Bone marrow (tissue), 2 donors: ENCODE measurements around the gene NACAD.
"Not testable (repeated sequence)": the region's sequence is repeated elsewhere in the genome, so short reads cannot be mapped to it uniquely, and the experiment has no call there.

Experiments used
- DNase-seq, 2 donors: peaks; one replicate each; lab custom pipeline; 2025; lab: John Stamatoyannopoulos, UW

NACAD gene

DNA sequence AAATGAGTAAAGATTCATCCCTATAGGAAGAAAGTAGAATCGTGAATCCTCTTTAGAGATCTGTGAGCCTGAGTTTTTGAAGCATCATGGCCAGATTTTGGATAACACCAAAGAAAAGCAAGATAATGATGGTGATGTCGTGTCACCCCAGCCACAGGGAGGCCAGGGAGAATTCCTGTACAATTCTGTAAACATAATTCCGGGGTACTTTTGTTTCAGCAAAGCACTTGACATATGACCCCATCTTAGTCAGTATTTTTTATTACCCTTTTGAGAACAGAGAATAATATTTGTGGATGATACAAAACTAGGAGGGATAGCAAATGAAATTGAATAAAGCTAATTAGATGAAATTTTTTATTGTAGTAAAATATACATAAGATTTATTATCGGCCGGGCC, 33.8 kb downstream of the NACAD start:
- no peak for DNase-seq

DNA sequence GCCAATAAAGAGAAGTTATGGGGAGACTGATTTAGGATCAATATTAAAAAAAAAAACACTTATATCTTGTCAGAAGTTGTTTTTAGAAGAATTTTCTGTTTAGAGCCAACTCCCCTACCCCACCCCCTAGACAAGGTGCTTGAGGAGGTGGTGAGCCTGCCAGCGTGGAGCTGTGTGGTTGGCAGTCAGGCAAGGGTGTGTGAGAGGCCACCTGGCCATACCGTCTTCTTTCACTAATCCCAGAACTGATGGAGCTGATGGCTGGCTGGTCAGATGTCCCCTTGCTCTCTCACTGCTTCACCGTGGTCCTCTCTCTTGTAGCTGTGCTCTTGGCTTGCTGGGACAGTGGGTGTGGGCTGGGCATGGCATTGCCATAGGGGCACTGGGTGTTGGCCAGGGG, 34.3 kb downstream of the NACAD start:
- no peak for DNase-seq

DNA sequence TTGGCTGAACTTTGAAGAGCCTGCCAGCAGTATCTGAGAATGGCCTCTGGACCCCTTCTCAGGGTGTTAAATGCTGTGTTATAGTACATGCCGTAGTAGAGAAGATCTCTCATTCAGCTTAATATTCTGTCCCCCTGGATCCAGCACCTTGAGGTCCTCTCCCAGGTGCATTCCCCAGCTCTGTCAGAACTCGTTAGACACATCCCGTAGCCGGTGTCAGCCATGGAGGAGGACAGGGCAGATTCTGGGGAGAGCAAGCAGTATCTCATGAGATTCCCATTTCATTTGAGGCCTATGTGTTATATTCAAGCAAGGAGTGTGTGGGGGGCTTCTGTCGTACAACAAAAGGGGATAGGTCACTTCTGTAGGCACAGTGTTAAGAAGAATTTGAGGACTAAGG, 34.8 kb downstream of the NACAD start:
- no peak for DNase-seq

DNA sequence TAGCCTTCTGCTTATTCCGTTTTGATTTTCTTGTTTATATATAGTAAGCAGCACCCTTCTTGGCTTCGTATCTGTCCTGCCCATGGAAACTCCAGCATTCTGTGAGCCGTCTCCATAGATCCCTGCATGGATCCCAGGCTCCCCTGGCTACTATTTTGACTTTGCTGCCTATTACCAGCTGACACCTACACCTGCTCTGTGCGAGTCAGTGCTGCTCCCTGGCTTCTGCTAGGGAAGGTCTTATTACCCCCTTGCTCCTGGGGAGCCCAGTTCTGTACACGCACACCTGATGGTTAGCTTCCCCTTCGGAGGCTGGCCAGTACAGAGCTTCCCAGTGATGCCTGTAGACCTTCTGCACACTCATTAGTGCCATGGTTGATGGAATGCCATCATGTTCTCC, 35.4 kb downstream of the NACAD start:
- no peak for DNase-seq

DNA sequence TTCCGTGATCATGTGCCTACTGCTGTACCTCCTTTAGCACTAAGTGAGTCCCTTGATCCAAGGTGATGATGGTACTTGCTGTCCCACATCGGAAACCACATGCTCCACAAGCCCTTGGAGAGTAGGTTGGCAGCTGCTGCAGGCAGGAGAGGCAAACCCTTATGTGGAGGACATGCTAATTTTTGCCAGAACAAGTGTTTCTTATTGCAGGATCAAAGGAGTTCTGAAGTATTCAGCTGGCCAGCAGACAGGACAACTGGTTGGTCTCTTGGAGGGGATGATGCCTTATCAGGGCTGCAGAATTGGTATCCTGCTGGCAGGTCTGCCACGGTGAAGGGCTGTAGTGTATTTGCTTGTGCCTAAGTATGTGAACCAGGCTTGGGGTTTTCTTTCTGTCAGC, 36.8 kb downstream of the NACAD start:
- no peak for DNase-seq

DNA sequence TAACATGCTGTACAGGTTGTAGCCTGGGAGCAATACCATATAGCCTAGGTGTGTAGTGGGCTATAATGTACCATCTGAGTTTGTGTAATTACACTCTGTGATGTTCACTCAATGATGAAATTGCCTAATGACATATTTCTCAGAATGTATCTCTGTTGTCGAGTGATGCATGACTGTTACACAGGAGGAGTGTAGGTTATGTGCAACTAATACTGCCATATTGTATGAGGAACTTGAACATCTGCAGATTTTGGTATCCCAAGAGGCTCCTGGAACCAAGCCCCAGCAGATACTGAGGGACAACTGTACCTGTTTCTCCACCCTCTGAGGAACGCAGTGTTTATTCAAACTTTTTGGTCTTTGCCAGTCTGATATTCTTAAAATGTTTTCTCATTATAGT, 38.6 kb downstream of the NACAD start:
- no peak for DNase-seq

DNA sequence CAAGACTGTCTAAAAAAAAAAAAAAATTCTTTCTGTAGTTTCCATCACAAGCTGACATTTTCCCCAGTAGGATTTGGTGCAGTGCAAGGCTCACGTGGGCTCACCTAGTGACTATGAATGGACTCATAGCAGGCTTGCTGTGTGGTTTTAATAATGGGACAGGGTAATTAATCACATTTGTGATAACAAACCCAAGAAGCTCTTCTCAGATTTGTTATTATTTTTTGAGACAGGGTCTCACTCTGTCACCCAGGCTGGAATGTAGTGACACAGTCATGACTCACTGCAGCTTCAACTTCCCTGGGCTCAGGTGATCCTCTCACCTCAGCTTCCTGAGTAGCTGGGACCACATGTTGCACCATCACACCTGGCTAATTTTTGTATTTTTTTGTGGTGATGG, 40.0 kb downstream of the NACAD start:
- DNase-seq: no peak

DNA sequence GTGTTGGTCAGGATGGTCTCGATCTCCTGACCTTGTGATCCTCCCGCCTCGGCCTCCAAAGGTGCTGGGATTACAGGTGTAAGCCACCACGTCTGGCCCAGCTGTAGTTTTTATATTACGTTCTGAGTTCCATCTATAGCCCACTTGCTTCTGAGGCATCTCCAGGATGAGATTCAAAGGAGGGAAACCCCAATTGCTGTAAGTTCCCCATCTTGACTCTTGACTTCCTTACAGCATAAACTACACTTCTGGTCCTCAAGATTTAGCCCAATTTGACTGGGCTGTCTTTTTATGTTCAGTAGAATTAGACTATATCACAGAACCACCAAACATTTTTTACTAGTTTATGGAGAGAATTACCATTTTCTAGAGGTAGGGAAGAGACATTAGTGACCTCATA, 44.4 kb downstream of the NACAD start:
- no peak for DNase-seq

DNA sequence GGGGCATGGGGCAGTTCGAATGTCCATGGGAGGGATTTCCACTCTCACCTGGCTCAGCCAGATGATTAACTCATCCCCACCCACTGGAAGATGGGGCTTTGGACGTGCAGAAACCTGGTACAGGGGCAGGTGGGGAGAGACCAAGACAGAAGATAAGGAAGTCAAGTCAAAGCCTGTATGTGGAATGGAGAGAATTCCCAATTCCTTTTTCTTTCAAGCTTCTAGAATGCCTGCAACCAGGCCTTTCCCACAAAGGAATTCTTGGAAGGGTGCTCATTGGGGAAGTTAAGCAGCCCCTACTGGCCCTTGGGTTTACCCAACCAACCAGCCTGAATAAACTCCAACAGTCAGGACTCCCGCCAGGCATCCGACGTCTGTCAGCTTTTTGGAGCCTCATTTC, 49.7 kb downstream of the NACAD start:
- no peak for DNase-seq

DNA sequence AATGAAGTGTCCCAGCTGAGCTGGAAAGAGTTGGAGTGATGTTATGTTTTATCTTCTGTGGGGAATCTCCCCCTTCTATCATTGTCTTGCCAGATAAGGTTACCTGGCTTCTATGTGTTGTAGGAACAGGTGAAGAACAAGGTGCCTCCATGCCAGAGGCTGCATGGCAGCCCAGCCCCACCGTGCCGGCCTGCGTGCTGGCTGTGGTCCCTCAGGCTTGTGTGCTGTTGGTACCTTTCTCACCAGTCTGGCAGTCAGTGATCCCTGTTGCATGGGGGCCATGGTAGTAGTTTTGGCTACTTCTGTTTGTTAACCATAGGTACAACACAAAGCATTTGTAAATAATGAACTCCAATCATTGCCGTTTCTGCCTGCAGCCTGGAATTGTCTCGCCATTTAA, 50.9 kb downstream of the NACAD start:
- no peak for DNase-seq

DNA sequence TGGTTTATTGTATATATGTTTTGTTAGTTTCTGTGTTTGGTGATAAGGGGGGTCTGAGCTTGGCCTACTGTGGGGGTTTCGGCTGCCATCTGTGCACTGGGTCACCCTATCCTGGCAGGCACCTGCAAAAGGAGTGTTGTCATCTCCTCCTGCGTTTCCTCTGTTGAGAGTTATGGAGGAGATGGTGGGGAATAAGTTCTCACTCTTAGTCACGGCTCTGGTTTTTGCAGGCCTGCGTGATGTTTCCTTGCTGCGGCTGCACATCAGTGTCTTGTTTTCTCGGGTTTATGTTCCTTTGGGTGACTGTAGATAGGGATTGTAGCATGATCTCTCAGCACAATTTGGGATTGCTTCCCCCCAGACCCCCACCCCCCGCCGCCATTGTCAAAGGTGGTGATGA, 52.0 kb downstream of the NACAD start:
- DNase-seq: no peak

DNA sequence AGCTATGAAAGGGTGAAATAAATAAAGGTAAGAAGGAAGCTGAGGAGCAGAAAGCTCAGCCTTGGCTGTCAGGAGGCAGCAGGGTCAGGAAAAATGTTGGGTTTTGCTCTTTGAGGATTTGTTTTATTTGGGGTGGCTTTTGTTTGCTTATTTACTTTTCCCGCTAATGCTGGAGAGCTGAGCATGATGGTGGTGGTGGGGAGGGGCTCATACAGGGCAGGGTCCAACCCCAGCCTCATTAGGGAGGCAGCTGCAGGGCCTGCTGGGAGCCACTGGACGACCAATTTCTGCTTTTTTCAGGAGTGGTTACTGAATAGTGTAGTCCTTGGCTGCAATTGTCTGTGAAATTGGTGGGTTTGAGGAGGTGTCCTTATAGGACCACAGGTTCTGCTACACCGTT, 52.5 kb downstream of the NACAD start:
- no peak for DNase-seq

DNA sequence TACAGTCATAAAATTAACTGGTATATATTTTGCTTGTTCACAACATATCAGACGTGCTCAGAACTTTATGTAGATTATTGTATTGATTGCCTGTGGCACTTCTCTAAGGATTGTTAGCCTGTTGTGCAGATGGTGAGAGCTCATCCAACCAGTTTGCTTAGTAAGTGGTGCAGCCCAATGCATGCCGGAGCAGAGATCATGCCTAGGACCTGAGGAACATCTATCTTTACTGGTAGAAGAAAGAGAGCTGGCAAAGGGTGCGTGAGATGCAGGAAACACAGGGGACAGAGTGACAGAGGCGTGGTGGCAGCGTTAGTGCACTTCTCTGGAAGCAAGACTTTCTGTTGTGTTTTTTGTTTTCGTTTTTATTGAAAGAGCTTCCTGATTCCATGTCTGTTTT, 52.9 kb downstream of the NACAD start:
- no peak for DNase-seq

DNA sequence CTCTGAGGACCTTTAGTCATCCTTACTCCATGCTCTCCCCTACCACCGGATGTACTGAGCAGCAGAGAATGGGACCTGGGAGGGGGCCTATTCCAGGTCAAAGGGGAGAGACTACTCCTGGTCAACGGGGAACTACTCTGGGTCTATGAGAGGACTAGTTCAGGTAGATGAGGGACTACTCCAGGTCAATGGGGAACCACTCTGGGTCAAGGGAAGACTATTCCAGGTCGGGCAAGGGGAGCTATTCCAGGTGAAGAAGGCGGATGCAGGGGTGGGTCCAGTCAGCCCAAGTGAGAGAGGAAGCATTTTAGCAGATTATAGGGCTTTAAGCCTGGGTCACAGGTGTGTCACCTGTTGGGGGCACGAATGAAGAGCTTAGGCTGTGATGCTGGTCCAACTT, 53.4 kb downstream of the NACAD start:
- DNase-seq: no peak

DNA sequence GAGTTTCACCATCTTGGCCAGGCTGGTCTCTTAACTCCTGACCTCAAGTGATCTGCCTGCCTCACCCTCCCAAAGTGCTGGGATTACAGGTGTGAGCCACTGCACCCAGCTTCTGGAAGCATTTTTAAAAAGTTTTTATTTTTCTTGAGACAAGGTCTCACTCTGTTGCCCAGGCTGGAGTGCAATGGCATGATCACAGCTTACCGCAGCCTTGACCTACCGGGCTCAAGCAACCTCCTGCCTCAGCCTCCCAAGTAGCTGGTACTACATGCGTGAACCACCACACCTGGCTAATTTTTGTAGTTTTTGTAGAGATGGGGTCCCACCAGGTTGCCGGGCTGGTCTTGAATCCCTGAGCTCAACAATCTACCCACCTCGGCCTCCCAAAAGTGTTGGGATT, 54.1 kb downstream of the NACAD start:
- DNase-seq: not testable (repeated sequence)

DNA sequence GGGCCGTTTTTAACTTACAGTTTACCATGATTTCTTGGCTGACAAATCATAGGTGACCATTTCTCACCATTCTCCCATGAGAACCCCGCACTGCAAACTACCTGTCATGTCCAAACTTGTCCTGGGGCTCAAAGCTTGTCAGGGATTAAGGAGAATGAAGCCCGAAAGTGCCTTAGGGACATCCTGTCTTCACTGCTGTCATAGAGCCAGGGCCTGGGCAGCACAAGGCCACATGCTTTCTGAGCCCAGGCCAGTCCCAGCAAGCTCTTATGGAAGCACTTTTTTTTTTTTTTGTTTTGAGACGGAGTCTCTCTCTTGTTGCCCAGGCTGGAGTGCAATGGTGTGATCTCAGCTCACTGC, 54.9 kb downstream of the NACAD start:
- DNase-seq: no peak

DNA sequence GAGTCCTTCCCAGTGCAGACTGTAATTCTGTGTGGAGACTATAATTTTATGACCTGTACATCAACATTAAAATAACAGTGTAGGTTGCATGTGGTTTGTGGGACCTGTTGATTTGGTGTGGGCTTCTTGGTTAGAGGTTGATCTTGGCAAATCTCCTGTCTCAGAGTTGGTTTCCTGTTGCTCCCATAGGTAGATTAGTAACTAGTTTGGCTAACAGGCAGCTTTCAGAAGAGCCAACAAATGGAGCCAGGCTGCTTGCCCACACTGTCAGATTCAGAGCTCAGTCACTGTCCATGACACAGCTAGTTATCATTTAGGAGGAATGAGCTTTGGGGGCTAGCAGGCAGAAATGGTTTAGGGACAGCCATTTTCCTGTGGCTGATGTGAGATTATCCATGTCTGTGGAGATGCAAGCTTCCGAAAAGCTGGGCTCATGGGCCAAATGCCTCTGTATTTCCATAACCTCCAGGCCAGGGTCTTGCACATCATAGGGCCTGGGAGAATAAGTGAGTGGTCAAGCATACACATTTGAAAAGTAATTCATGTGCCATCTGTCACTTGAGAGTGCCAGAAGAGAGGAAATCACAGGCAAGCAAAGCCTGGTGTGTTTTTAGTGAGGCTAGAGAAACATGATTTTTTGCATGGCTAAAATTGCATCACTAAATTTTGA, 55.4 kb downstream of the NACAD start:
- no peak for DNase-seq

DNA sequence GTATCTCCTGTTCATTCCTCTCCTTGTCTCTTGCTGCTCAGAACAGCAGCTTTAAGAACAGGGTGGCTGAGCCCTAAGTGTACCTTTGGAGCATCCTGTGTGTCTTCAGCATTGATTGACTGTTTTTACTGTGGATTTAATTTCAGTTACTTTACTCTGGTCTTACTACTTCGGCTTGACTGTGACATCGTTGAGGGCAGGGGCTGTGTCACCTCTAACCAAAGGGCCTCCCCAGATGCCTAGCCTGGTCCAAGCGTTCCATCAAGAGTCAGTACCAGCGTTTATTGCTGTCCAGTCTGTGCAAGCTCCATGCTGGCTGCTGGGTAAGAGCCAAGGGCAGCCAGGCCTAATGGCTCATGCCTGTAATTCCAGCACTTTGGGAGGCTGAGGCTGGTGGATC, 56.3 kb downstream of the NACAD start:
- no peak for DNase-seq

DNA sequence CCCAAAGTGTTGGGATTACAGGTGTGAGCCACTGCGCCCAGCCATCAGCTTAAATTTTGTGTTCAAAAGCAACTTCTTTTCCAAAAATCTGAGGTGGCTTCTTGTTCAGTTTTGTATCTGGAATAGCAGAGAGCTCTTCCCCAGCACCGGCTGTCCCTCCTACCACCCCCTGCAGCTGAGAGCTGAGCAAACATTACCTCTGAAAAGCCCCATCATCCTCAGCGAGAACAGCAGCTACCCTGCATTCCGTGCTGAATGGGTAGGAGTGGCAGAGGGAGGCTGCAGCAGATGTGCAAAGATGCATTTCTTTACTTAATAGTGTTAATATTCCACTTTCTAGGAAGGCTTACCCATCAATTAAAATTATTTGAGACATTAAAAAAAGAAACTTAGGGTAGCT, 56.9 kb downstream of the NACAD start:
- DNase-seq: no peak
